ENCODE results near the gene MSI2.
"Not testable (repeated sequence)": the region's sequence is repeated elsewhere in the genome, so short reads cannot be mapped to it uniquely, and the experiment has no call there.

The MSI2 gene

DNA sequence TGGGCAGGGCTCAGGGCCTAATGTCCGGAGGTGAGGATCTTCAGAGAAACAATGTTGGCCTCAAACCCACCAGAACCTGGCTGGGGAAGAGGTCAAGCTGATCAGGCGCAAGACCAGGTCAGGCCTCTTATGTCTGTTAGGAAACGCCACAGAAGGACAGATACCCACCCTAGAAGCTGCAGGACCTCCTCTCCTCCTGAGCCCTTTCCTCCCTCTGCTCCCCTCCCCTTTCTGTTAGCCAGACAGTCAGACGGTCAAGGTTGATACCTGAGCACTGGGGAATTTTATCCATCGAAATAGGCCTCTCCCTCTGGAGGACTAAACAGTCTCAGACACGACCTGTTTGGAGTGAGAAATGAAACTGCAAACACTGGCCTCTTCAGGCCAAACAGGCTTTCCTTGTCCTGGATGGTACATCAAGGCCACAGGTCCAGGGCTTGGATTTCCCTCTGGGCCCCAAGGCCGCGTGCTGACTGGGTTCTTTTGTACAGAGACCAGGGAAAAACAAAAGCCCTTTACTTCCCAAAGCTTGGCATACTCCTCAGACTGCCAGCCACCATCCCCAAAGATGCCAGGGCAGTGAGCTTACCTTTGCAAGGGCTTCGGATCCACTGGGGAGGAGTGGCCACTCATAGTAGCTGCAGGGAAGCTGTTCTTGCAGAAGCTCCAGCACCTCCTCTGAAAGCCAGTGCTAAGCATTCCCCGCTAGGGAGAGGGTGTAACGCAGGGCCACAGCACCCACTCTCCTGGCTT lies 353.0 kb downstream of the MSI2 start:
- no peak for DNase-seq

DNA sequence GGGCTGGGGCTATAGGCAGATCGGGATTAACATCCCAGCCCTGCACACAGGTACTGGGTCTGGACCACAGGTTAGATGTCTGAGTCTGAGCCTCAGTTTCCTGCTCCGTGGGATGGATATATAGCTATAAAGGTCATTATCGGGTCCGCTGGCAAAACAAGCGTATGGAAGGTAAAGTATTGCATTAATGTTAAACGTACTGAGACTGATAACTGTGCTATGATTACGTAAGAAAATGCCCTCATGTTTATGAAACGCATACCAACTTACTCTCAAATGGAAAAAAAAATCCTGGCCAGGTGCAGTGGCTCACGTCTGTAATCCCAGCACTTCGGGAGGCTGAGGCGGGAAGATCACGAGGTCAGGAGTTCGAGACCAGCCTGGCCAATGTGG lies 353.6 kb downstream of the MSI2 start:
- no peak for DNase-seq

DNA sequence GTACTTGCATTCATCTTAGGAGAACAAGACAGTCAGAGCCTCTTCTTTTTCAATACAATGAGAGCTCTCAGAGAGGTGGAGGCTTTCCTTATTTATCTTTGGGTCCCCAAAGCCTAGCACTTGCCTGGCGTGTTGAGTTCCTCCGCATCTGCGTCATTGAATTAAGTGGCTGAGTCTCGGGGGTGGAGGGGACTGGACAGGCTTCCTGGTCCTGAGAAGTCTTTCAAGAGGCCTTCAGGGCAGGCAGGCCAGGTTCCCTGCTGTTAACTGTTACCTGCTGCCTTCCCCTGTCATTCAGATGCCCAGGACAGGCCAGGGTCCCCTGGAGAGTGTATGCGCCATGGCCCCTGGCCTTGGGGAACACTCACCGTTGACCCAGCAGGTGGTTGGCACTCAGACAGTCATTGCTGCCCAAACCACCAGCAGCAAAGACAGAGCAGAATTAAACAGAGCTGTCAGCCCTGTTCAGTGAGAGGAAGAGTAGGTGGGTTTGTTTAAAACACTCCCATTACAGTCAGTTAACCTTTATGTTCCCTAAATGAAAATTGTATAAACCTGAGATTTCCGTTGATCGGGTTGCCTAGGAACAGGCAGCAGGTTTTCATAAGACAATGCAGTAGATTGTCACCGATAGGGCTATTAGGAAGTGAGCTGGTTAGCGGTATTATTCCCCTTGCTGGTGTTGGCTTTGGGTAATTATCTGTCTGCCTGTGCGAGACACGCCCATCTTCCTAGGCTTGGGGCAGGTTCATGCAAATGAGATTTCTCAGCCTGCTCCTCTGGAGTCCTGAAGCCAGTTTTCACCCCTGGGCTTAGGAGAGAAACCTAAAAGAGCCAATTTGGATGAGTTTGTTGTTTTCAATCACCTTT lies 356.1 kb downstream of the MSI2 start:
- peak; percentile 91 for DNase-seq

DNA sequence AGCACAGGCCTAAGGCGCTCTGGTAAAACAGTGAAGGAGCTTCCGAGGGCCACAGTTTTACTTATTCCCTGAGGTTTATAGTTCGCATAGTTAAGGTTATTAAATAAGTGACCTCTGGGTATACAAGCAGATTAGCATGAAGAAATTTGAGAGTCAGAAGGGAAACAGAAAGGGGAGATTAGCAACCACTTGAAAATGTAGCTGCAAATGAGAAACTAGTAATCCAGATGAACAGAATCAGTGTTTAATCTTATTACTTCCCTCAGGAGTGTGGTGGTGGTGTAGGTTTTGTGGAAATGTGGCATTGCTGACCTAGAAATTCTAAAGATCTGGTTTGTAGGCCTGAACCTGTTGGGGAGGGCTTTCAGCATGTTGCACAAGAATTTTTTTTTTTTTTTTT lies 358.4 kb downstream of the MSI2 start:
- DNase-seq, result no peak

DNA sequence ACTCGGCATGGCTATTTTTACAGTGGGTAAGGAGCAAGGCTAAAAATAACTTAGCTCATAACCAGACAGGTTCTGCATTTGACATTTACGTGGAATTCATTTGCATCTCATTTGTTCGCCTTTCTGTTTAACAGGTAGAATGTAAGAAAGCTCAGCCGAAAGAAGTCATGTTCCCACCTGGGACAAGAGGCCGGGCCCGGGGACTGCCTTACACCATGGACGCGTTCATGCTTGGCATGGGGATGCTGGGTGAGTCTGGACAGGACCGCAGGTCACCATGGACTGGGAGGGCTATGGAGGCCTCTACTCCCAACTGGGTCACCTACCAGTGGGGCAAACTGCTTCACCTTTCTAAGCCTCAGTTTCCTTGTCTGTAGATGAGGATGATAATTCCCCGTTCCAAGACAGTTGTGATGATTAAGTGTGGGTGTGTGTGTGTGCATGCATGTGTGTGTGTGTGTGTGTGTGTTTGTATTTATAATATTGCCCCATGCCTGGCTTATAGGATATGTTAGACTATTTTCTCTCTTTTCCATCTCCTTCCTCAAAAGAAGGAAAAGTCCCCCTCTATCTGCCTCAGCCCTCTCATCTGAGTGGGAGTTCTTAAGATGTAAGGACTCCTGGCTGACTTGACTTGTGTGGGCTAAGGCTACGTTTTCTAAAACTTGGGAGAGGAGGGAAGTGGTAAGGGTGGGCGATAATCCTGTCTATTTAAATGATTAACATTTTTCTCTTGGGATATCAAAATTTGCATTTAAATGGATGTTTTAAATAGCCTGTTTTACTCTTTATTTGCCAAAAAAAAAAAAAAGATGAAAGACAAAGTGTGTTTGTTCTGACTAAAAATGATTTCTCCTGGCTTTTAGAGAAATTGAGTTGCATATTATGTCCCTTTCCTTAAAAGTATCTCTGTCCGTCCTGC lies 359.8 kb downstream of the MSI2 start:
- DNase-seq, result no peak

DNA sequence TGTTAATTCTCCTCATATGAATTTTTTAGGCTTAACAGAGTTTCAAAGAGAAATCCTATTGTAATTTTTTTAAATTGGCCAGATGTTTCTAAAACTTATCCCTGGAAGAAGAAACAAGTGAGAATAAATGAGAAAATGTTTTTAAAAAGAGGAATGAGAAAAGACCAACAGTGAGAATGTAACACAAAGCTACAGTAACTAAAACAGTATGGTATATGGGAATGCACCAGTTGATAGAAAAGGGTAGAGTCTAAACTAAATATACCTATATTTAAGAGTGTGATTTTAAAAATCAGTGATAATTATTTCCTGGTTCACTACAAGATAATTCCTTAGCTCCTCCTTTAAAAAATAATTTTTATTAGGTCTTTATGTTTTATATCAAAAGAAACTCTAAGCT lies 360.9 kb downstream of the MSI2 start:
- no peak for DNase-seq

DNA sequence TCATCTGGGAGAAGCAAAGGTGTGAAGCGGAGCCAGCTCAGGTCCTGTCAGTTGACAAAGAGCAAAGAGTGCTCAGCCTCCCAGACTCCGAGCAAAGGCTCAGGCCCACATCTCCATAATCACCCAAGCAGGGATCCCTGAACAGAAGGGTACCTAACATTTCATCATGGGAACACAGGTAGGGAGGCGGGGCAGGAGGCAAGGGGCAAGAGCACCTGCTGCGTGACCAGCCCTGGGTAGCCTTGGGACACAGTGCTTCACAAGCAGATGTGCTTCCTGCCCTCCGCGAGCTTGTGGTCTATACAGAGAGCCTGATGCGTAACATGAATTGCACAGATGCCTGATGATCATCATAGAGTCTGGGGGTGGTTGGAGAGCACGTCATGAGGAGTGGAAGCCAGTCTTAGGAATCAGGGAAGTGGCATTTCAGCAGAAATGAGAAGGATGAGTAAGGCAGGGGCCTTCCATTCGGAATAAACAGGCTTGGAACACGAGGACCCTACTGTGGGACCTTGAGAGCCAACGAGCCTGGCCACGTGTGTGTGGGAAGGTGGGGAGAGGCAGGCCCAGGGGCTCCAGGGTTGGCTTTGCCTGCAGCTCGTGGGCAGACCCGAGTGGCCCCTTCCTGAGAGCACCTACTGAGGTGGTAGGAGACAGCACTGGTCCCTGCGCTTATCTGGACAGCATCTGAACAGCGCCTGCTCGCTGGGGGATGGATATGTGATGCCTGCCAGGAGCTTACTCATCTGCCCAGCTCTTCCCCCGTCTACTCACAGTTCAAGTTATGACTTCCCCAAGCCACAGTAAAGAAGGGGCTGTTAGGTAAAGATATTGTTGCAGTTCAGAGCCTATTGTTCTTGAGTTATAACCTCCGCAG lies 363.0 kb downstream of the MSI2 start:
- no peak for DNase-seq

GRCh38 chr17:57620576-57620975 lies 364.3 kb downstream of the MSI2 start:
- no peak for DNase-seq

DNA sequence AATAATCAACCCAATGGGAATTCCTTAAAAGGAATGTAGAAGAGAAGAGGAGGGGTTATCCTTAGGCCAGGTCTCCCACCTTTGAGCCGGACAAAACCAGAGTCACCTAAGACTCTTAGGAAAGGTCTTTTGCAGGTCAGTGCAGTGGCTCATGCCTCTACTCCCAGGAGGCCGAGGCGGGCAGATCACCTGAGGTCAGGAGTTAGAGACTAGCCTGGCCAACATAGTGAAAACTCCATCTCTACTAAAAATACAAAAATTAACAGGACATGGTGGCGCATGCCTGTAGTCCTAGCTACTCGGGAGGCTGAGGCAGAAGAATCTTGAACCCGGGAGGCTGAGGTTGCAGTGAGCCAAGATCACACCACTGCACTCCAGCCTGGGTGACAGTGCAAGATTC lies 365.5 kb downstream of the MSI2 start:
- not testable (repeated sequence) for DNase-seq

GRCh38 chr17:57622306-57622682 lies 366.0 kb downstream of the MSI2 start:
- no peak for DNase-seq

DNA sequence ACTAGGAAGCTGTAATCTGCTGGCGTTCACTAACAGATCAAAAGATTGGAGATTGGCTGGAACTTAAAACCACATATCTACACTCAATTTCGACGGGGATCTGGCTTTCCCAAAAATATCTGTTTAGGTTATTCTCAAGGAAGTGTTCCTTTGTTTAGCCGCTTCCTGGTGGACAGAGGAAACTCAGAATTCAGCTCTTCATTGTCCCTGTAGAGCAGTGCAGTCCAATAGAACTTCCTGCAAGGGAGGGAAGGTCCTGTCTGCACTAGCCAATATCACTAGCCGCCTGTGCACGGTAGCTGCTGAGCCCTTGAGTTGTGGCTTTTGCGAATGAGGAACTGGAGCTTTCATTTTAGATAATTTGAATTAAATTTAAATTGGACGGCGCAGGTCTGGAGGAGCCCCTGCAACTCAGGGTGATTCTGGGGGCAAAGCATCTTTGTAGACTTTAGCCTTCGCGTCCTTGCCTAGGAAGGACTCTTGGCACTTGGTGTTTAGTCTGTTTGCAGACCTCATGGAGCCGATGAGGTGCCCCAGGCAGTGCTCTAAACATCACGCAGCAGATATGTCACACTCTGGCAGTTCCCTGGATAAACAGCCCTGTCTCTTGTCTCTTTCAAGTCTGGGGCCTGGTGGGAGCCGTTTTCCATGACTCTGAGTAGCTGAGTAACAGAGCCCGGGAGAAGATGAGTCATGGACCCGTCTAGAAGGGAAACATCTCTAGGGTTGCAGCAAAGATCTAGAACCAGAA lies 366.5 kb downstream of the MSI2 start:
- no peak for DNase-seq

GRCh38 chr17:57623620-57624019 lies 367.3 kb downstream of the MSI2 start:
- DNase-seq, result no peak

- no peak for DNase-seq
These were observed 368.1 kb downstream of the MSI2 start for GRCh38 chr17:57624386-57624785.

DNA sequence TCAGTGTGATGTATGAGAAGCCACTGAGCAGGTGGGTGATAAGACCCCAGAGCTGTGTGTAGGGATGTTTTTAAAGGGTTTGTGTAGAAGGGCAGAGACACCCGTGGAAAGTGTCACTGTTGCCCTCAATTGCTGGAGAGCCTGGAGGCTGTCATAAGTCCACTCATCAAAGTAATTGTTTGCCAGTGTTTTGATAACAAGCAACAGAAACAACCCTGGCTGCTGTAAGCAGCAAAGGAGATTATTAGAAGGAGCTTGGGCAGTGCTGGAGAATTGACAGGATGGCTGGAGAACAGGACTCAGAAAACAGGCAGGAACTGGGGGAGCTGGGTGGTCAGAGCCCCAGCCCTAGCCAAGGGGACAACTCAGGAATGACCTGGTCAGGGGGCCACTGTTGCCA lies 369.2 kb downstream of the MSI2 start:
- no peak for DNase-seq

DNA sequence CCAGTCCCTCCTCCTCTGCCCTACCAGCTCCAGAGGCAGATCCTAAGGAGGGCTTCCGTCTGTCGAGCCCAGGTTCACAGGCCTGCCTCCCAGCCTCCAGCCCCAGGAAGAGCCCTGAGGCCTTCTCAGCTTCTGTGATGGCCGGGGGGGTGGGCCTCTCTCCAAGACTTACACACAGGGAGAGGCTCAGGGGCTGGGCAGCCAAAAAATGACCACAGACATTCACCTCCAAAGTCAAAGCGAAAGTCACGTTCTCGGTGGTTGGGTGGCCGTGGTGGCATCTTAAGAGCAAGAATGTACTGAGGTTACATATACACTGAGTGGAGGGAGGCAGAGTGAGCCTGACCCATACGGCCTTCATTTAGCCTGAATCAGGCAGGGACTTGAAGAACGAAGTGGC lies 369.6 kb downstream of the MSI2 start:
- DNase-seq, result no peak

DNA sequence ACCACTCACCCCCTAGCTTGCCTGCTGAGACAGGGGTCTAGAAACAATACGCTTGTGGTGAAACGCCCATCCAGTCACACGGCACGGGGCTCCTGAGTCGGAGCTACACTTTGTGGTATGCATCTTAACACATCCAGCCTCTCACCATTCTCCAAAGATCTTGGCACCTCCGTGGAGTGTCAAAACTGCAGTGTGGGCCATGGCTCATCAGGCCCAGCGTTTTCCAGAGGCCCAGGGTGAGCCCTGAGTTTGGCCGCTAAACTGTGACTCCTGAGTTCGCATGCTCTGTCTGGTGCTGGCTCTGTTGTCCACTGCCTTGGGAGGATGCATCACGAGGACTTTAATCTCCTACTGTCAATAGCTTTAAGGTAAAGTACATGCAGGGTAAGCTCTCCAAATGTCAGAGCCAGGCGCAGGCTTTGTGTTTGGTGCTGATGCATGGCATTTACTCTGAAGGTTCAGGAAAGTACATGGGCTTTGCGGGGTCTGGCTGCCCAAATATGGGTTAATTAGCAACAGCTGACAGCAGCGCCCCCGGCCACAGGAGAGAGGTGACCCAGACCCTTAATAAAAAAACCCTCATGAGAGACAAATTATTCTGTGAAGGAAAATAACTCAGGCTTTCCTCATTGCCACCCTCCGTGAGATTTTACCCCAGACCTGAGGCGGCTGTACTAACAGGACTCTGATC lies 370.3 kb downstream of the MSI2 start:
- no peak for DNase-seq

GRCh38 chr17:57627591-57627990 lies 371.3 kb downstream of the MSI2 start:
- DNase-seq, result no peak

GRCh38 chr17:57628421-57628820 lies 372.1 kb downstream of the MSI2 start:
- DNase-seq, result no peak

DNA sequence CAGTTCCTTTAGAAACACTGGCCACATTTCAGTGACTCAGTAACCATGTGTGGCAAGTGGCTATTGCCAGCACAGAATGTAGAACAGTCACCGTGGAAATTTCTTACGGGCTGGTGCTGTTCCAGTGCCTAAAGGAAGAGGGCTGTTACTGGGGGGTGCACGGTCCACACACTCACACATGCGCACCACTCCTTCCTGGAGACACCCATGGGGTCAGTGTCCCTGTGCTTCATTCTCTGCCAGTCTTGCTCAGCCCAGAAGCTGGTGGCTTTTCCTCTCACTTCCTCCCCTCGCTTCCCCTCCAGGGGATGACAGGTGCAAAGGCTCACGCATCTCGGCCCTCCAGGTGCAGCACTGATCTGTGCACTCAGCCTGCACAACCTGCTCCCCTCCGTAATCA lies 373.1 kb downstream of the MSI2 start:
- no peak for DNase-seq

DNA sequence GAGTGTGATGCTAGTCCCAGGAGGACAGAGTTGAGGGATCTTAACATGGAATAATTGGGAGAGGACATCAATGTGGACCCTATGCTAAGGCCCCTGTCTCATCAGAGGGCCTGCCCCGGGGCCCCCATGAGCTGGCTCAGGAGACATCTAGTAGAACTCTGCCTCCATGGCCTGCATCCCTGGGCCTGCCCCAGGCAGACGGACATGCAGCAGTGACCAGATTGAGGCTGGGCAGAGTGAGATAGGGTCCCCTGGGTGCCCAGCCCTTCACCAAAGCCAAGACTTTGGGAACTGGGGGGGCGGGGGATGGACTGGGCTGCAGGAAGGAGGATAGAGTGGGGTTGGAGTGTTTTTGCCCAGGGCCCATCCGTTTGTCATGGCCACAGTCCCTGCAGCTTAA lies 373.6 kb downstream of the MSI2 start:
- DNase-seq, result no peak

DNA sequence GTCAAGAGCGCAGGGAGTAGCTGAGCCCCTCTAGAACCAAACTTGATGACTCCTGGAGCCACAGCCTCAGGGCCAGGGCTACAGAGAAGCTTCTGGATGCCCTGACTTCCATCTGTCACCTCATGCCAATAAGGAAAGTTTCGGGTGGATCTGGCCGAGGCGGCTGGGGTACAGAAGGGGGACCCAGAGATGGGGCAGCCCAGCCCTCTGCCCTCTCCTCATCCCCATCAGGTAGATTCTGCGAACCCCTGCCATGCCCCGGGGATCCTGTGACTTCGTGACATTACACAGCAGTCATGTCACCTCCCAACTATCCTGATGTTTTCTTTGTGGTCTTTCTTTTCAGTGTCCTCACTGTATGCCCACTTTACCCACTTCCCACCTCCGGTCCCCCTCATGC lies 374.4 kb downstream of the MSI2 start:
- no peak for DNase-seq

All from NCI-H1436 (cell line).